ENCODE data around the gene WDR46.
A peak's percentile ranks its signal among the peaks of the same experiment; 100 is the strongest.
"Not testable (repeated sequence)": the region's sequence is repeated elsewhere in the genome, so short reads cannot be mapped to it uniquely, and the experiment has no call there.

Gene WDR46

DNA sequence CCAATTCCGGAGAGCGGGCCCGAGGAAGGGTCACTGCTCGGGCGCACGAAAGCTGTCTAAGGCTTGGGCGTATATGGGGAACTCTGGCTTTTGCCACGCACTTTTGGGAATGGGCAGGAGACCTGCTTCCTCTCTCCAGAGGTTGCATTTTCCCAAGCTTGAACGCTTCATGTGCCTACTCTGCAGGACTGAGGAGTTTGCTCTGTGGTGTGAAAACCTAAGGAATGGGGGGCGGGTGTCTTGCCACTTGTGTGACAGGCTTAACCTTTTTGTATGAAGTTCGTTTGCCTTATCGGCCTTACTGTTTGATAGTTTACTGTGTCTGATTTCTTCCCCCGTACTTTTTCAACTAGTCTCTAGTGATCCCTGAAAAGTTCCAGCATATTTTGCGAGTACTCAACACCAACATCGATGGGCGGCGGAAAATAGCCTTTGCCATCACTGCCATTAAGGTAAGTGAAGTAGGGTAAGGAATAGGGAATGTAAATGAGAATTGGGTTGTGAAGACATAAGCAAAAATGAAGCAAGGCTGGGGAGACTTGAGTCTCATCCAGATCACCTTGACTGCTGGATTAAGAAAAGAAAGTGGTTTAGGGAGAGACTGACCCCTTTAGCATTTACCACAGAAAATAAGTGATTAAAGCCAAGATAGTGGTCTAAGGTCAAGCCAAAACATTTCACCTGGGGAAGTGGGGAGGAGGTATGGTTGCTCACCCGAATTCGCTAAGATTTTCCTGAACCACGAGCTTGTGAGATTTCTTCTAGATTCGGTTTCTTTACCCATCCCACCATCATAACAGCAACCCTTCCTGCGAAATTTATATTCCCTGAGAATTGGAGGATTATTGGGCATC is 16.5 kb downstream of the WDR46 start:
- H3K4me3 Mint-ChIP-seq = peak overlapping the region; percentile 96 to 97 (median 97)
- H3K4me1 Mint-ChIP-seq = peaks cover 59% of the 10 kb centered on the region
- peaks cover 46% of the 10 kb centered on the region for H3K36me3 Mint-ChIP-seq (ENCODE audit: low read depth)
- no peaks in the 10 kb centered on the region for H3K9me3 Mint-ChIP-seq
- TF ChIP-seq, protein P1, sequence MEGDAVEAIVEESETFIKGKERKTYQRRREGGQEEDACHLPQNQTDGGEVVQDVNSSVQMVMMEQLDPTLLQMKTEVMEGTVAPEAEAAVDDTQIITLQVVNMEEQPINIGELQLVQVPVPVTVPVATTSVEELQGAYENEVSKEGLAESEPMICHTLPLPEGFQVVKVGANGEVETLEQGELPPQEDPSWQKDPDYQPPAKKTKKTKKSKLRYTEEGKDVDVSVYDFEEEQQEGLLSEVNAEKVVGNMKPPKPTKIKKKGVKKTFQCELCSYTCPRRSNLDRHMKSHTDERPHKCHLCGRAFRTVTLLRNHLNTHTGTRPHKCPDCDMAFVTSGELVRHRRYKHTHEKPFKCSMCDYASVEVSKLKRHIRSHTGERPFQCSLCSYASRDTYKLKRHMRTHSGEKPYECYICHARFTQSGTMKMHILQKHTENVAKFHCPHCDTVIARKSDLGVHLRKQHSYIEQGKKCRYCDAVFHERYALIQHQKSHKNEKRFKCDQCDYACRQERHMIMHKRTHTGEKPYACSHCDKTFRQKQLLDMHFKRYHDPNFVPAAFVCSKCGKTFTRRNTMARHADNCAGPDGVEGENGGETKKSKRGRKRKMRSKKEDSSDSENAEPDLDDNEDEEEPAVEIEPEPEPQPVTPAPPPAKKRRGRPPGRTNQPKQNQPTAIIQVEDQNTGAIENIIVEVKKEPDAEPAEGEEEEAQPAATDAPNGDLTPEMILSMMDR (IDR thresholded peaks at IDR 0.05; ENCODE audit: unreplicated experiment in 3 of 3) = no peak
- H3K27me3 Mint-ChIP-seq (ENCODE audit: low read depth) = no peaks in the 10 kb centered on the region
- peak overlapping the region; percentile 100 for H3K27ac Mint-ChIP-seq

DNA sequence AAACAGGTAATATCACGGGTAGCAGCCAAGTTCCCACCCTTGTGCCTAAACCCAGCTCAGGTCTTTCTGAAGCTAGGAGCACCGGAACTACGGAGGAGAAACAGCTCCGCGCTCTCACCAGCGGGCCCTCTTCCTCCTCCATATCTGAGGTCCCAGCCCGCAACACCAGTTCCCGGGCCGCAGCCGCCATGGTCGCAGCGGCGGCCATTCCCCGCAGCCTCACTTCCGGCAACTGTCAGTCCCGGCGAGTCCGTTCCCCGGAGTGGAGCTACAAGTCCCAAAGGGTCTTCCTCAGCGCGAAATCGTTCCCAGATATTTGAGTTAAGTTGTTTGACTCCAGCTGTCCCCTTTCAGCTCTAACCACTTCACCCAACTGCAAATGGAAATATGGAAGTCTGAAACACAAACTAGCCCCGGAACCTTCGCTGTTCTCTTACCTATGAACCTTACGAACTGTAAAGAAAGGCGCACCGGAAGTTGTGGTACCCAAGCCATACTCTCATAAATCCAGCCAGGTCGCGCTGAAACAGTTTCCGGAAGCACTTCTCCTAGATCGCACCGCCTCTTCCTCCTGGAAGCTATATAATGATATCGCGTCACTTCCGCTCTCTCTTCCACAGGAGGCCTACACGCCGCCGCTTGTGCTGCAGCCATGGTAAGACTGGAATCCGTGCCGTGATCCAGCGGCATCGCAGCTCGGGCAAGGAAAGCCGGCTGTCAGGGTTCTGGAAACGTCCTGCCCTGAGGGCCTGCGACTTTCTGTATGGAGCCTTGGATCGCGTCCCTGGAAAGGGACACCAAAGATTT is 17.4 kb downstream of the WDR46 start, which contains the start of the genes RPS18 and VPS52:
Gene RPS18 (plus strand): TSS at position 608 of the 807 bp plus-strand sequence. CDS start 45 bp downstream, at position 653.
Gene VPS52 (minus strand): TSS at position 409 of the 807 bp plus-strand sequence. CDS start 201 bp downstream, at position 208.
- Mint-ChIP-seq H3K4me1 (peaks cover 58% of the 10 kb centered on the region), H3K36me3 (ENCODE audit: low read depth) (peaks cover 54% of the 10 kb centered on the region), H3K27me3 (ENCODE audit: low read depth) (no peaks in the 10 kb centered on the region), H3K4me3 (peak within 1 kb of the TSS; percentile 96 to 97 (median 97)), H3K27ac (peak within 1 kb of the TSS; percentile 100), H3K9me3 (no peaks in the 10 kb centered on the region)
- TF ChIP-seq, protein P1 (IDR thresholded peaks at IDR 0.05; ENCODE audit: unreplicated experiment in 3 of 3) = no peak

DNA sequence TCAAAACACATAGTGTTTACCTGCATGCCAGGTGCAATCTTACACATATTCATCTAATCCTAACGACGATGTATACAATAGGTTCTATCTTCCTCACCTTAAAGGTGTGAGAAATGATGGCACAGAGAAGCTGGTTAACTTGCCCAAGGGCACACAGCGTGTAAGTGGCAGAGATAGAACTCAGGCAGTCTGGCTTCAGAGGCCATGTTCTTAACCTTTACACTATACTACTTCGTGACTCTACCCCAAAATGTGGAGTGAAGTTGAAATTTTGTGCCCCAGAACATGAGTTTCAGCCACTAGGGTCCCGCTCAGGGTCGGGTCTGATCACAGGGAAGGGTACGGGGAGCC is 17.9 kb downstream of the WDR46 start:
- H3K4me3 Mint-ChIP-seq = peak overlapping the region; percentile 96 to 97 (median 97)
- H3K27ac Mint-ChIP-seq = peak overlapping the region; percentile 100
- no peaks in the 10 kb centered on the region for H3K9me3 Mint-ChIP-seq
- H3K36me3 Mint-ChIP-seq (ENCODE audit: low read depth) = peaks cover 54% of the 10 kb centered on the region
- H3K27me3 Mint-ChIP-seq (ENCODE audit: low read depth) = no peaks in the 10 kb centered on the region
- H3K4me1 Mint-ChIP-seq = peaks cover 52% of the 10 kb centered on the region
- TF ChIP-seq, protein P1 (IDR thresholded peaks at IDR 0.05; ENCODE audit: unreplicated experiment in 3 of 3) = no peak

DNA sequence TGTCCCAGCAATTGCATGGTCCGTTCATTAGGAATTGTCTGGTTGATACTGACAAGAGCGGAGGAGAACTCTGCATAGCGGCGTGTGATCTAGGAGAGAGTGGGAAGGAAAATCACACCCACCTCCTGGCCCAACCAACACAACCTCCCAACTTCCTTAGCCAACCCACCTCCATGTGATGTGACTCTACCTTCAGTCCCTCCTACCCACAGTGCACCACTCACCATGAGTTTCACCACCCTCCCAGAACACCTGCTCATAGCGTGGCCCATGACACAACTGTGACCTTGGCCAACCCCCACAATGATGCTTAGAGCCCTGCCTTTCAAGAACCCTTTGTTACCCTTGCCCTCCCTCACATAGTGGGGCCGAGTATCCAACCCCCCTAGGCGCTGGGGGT is 25.0 kb downstream of the WDR46 start:
- no peak overlapping the region for H3K4me3 Mint-ChIP-seq
- no peaks in the 10 kb centered on the region for H3K9me3 Mint-ChIP-seq
- peaks cover 68% of the 10 kb centered on the region for H3K36me3 Mint-ChIP-seq (ENCODE audit: low read depth)
- H3K27me3 Mint-ChIP-seq (ENCODE audit: low read depth) = no peaks in the 10 kb centered on the region
- no peak overlapping the region for H3K27ac Mint-ChIP-seq
- H3K4me1 Mint-ChIP-seq = no peaks in the 10 kb centered on the region
- TF ChIP-seq, protein P1 (IDR thresholded peaks at IDR 0.05; ENCODE audit: unreplicated experiment in 3 of 3) = no peak

DNA sequence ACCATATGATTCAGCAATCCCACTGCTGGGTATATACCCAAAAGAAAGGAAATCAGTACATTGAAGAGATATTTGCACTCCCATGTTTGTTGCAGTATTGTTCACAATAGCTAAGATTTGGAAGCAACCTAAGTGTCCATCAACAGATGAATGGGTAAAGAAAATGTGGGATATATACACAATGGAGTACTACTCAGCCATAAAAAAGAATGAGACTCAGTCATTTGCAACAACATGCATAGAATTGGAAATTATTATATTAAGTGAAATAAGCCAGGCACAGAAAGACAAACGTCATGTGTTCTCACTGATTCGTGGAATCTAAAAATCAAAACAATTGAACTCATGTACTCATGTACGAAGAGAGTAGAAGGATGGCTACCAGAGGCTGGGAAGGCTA is 26.5 kb downstream of the WDR46 start:
- H3K27me3 Mint-ChIP-seq (ENCODE audit: low read depth); H3K4me3 Mint-ChIP-seq; H3K27ac Mint-ChIP-seq; H3K4me1 Mint-ChIP-seq; H3K9me3 Mint-ChIP-seq: not testable (repeated sequence)
- H3K36me3 Mint-ChIP-seq (ENCODE audit: low read depth) = peaks cover 69% of the 10 kb centered on the region

DNA sequence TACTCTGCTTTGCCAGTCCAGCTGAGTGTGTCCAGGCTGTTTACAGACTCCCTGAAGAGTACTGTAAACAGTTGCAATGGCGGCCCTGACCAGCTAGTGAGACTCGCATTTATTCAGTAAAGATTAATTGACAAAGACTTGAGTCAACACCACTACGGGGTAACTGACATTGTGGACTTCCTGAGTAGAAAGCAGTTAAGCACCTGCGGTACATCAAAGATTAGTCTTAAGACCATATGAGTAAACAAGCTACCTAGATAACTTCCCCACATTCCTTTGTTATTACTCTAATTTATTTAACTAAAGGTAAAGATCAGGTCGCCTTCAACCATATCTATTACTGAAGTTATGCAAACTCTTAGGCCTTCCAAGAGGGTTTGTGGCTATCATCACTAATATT is 30.0 kb downstream of the WDR46 start:
- peaks cover 58% of the 10 kb centered on the region for H3K36me3 Mint-ChIP-seq (ENCODE audit: low read depth)
- TF ChIP-seq, protein P1 (IDR thresholded peaks at IDR 0.05; ENCODE audit: unreplicated experiment in 3 of 3) = no peak
- H3K4me3 Mint-ChIP-seq = no peak overlapping the region
- no peaks in the 10 kb centered on the region for H3K4me1 Mint-ChIP-seq
- H3K27me3 Mint-ChIP-seq (ENCODE audit: low read depth) = no peaks in the 10 kb centered on the region
- no peak overlapping the region for H3K27ac Mint-ChIP-seq
- no peaks in the 10 kb centered on the region for H3K9me3 Mint-ChIP-seq
